Measurements from ENCODE around the gene ARHGAP1. TPM values are rescaled to one million over a fixed set of nuclear protein-coding genes. Genes with fewer than 3 reads are reported as not detected.

ARHGAP1 gene
- total RNA-seq, 3 donors from 2014 or later = 76.4 to 95.2 (median 90.6) TPM

GRCh38 chr11:46680815-46681214 lies 19.6 kb downstream of the ARHGAP1 start:
- H3K9me3 ChIP-seq = no peaks in the 10 kb centered on the region
- intact Hi-C loops (cut with DNase I, micrococcal nuclease) = no loop called here
- DNase-seq = peak in 1 of 3 donors; percentile 31
- no peak overlapping the region for H3K4me3 ChIP-seq
- peaks cover 25% of the 10 kb centered on the region for H3K36me3 ChIP-seq (ENCODE audit: low read depth)
- no peak for TF ChIP-seq CTCF (IDR thresholded peaks at IDR 0.05)
- no peak for ATAC-seq
- peaks cover 5% of the 10 kb centered on the region for H3K4me1 ChIP-seq (ENCODE audit: low read depth)

GRCh38 chr11:46680164-46680760 lies 20.2 kb downstream of the ARHGAP1 start:
- H3K9me3 ChIP-seq = no peaks in the 10 kb centered on the region
- ATAC-seq (no peak), DNase-seq (no peak)
- TF ChIP-seq CTCF (IDR thresholded peaks at IDR 0.05) = no peak
- H3K36me3 ChIP-seq (ENCODE audit: low read depth) = peaks cover 25% of the 10 kb centered on the region
- intact Hi-C loops (cut with DNase I, micrococcal nuclease) = no loop called here
- peaks cover 10% of the 10 kb centered on the region for H3K4me1 ChIP-seq (ENCODE audit: low read depth)
- no peak overlapping the region for H3K4me3 ChIP-seq

- no peak for TF ChIP-seq CTCF (IDR thresholded peaks at IDR 0.05)
- Histone ChIP-seq H3K9me3 (no peaks in the 10 kb centered on the region), H3K36me3 (ENCODE audit: low read depth) (peaks cover 25% of the 10 kb centered on the region), H3K4me1 (ENCODE audit: low read depth) (peaks cover 18% of the 10 kb centered on the region), H3K4me3 (no peak overlapping the region)
- peak in 1 of 3 donors; percentile 29 for DNase-seq
- ATAC-seq = no peak
- intact Hi-C loops (cut with DNase I, micrococcal nuclease) = no loop called here
These were observed 20.9 kb downstream of the ARHGAP1 start for GRCh38 chr11:46679241-46680163.

GRCh38 chr11:46678741-46679130 lies 21.7 kb downstream of the ARHGAP1 start:
- H3K36me3 ChIP-seq (ENCODE audit: low read depth) = peaks cover 25% of the 10 kb centered on the region
- no peak overlapping the region for H3K4me3 ChIP-seq
- intact Hi-C loops (cut with DNase I, micrococcal nuclease) = no loop called here
- DNase-seq = no peak
- no peak for TF ChIP-seq CTCF (IDR thresholded peaks at IDR 0.05)
- H3K9me3 ChIP-seq = no peaks in the 10 kb centered on the region
- ATAC-seq = no peak
- H3K4me1 ChIP-seq (ENCODE audit: low read depth) = peaks cover 24% of the 10 kb centered on the region

GRCh38 chr11:46677991-46678740 lies 22.3 kb downstream of the ARHGAP1 start:
- H3K4me3 ChIP-seq = no peak overlapping the region
- no peak for TF ChIP-seq CTCF (IDR thresholded peaks at IDR 0.05)
- H3K36me3 ChIP-seq (ENCODE audit: low read depth) = peaks cover 25% of the 10 kb centered on the region
- no peak for ATAC-seq
- DNase-seq = peak in 1 of 3 donors; percentile 35
- intact Hi-C loops (cut with DNase I, micrococcal nuclease) = no loop called here
- H3K9me3 ChIP-seq = no peaks in the 10 kb centered on the region
- H3K4me1 ChIP-seq (ENCODE audit: low read depth) = peaks cover 24% of the 10 kb centered on the region
